Mammary microvascular endothelial cell (primary cell): ENCODE results near the gene ITGAD. TPM values are rescaled to one million over a fixed set of nuclear protein-coding genes. Genes with fewer than 3 reads are reported as not detected.

ENCODE experiments used
- total RNA-seq: library from RNA; depleted of rRNA; stranded (reverse); fragments of >200 nt; gene quantifications from 2 replicates; pipeline ENCODE4 v1.2.3, GENCODE V29; 2015

Gene ITGAD
- not detected in 2 replicates for total RNA-seq

GRCh38 chr16:31393056-31393455, at the start of gene ITGAD:
Gene ITGAD (plus strand): TSS chr16:31393335. CDS start chr16:31393361, 26 bp downstream.

GRCh38 chr16:31354394-31355291, 38.5 kb upstream of the ITGAD start, which contains the start of gene ITGAX:
Gene ITGAX (plus strand): TSS chr16:31355176. CDS start chr16:31355255, 79 bp downstream.

GRCh38 chr16:31428279-31428597, 35.1 kb downstream of the ITGAD start, which contains the start of gene COX6A2:
Gene COX6A2 (minus strand): TSS chr16:31428360. CDS start chr16:31428325, 35 bp downstream.

GRCh38 chr16:31458844-31459686, 65.9 kb downstream of the ITGAD start, which contains the start of gene ARMC5:
Gene ARMC5 (plus strand): TSS chr16:31459501. CDS start chr16:31459525, 24 bp downstream.

GRCh38 chr16:31471875-31472708, 79.0 kb downstream of the ITGAD start, which contains the start of gene TGFB1I1:
Gene TGFB1I1 (plus strand): TSS chr16:31472152. CDS start chr16:31472189, 37 bp downstream.

Other genes starting within 250 kb of the ITGAD start
- 0.25 TPM in 1 of 2 replicates, not detected in the other for gene PRSS36, start 243.3 kb upstream of the ITGAD start, total RNA-seq
- 63.4 and 69.3 TPM in 2 replicates for gene FUS, start 213.2 kb upstream of the ITGAD start, total RNA-seq
- 38.3 and 39.4 TPM in 2 replicates for gene PYCARD, start 190.6 kb upstream of the ITGAD start, total RNA-seq
- gene TRIM72, start 179.2 kb upstream of the ITGAD start, total RNA-seq: not detected in 2 replicates
- gene PYDC1, start 176.2 kb upstream of the ITGAD start, total RNA-seq: not detected in 2 replicates
- gene ITGAM, start 133.4 kb upstream of the ITGAD start, total RNA-seq: not detected in 2 replicates
- gene ITGAX, start 38.2 kb upstream of the ITGAD start, total RNA-seq: 0.60 and 0.64 TPM in 2 replicates
- not detected in 2 replicates for gene COX6A2, start 35.0 kb downstream of the ITGAD start, total RNA-seq
- gene ZNF843, start 49.5 kb downstream of the ITGAD start, total RNA-seq: not detected in 2 replicates
- 18.9 and 20.0 TPM in 2 replicates for gene ARMC5, start 66.2 kb downstream of the ITGAD start, total RNA-seq
- 78.3 and 96.0 TPM in 2 replicates for gene TGFB1I1, start 78.8 kb downstream of the ITGAD start, total RNA-seq
- gene SLC5A2, start 89.8 kb downstream of the ITGAD start, total RNA-seq: not detected in 2 replicates
- gene RUSF1, start 115.1 kb downstream of the ITGAD start, total RNA-seq: 30.3 and 30.6 TPM in 2 replicates
- not detected in 2 replicates for gene AHSP, start 134.6 kb downstream of the ITGAD start, total RNA-seq